Stomach (tissue), 4 donors: ENCODE data around the gene EDEM1.

ENCODE experiments used
- EP300 ChIP-seq: sonication (generic); formaldehyde crosslinking; IDR thresholded peaks from one replicate; pipeline ENCODE4 v1.6.1; 2017; ENCODE audit warnings: antibody characterized with exemption
- TF ChIP-seq, protein P1 (sequence below), 7 experiments: fragments of 450-650 bp in 4 of 7; fragments of 200-600 bp in 3 of 7; sonication (generic) in 3 of 7; IDR thresholded peaks; one replicate each; pipeline ENCODE4 v1.5.1; 2016 to 2019; ENCODE audit warnings: antibody characterized with exemption in 7 of 7, control low read depth in 2 of 7, mild to moderate bottlenecking in 1 of 7

DNA sequence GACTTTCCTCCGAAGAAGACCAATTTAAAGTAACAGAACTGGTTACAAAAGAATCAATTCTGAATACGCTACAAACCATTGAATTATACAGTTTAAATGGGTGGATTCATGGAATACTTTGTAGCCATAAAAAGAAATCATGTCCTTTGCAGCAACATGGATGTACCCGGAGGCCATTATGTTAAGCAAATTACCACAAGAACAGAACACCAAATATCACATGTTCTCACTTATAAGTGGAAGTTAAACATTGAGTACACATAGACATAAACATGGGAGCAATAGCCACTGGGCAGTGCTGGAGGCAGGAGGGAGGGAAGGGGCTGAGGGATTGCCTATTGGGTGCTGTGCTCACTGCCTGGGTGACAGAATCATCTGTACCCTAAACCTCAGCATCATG is 61.3 kb downstream of the EDEM1 start:
- TF ChIP-seq, protein P1, sequence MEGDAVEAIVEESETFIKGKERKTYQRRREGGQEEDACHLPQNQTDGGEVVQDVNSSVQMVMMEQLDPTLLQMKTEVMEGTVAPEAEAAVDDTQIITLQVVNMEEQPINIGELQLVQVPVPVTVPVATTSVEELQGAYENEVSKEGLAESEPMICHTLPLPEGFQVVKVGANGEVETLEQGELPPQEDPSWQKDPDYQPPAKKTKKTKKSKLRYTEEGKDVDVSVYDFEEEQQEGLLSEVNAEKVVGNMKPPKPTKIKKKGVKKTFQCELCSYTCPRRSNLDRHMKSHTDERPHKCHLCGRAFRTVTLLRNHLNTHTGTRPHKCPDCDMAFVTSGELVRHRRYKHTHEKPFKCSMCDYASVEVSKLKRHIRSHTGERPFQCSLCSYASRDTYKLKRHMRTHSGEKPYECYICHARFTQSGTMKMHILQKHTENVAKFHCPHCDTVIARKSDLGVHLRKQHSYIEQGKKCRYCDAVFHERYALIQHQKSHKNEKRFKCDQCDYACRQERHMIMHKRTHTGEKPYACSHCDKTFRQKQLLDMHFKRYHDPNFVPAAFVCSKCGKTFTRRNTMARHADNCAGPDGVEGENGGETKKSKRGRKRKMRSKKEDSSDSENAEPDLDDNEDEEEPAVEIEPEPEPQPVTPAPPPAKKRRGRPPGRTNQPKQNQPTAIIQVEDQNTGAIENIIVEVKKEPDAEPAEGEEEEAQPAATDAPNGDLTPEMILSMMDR (IDR thresholded peaks at IDR 0.05) = no peak
- TF ChIP-seq EP300 = no peak
